Upper lobe of left lung (tissue), 4 donors: Measurements from ENCODE around the gene WDR6.

Source experiments
- EP300 ChIP-seq, 4 donors: sonication (generic); formaldehyde crosslinking; IDR thresholded peaks; one replicate each; pipeline ENCODE4 v1.5.1; 2017; ENCODE audit warnings: antibody characterized with exemption in 4 of 4, control low read depth in 2 of 4
- POLR2A ChIP-seq, 4 donors: fragments of 450-650 bp; IDR thresholded peaks; one replicate each; pipeline ENCODE4 v1.5.1; 2016 to 2017; ENCODE audit warnings: antibody characterized with exemption in 4 of 4, mild to moderate bottlenecking in 2 of 4
- POLR2AphosphoS5 ChIP-seq, 2 donors: sonication (generic); formaldehyde crosslinking; IDR thresholded peaks; one replicate each; pipeline ENCODE4 v1.5.1; 2017; ENCODE audit warnings: antibody characterized with exemption in 2 of 2
- TF ChIP-seq, protein P1 (sequence below), 6 experiments: fragments of 450-650 bp in 4 of 6; fragments of 200-600 bp in 2 of 6; sonication (generic) in 2 of 6; IDR thresholded peaks; one replicate each; pipeline ENCODE4 v1.5.1; 2016 to 2019; ENCODE audit warnings: antibody characterized with exemption in 6 of 6

DNA sequence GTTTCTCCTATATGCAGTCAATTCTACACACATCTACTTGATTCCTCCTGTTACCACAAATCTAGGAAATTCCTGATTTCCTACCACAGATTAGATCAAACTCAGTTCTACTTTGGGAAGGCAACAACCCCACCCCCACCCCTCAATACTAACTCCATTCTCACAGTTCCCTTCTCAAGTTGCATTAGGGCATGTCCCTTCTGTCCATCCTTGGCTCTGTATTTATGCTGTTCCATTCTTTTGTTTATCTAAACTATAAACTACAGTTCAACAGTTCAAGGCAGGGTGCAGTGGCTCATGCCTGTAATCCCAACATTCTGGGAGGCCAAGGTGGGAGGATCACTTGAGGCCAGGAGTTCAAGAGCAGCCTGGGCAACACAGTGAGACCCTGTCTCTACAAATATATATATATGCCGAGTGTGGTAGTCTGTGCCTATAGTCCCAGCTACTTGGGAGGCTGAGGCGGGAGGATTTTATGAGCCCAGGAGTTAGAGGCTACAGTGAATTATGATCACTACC, 47.2 kb downstream of the WDR6 start:
- TF ChIP-seq, protein P1, sequence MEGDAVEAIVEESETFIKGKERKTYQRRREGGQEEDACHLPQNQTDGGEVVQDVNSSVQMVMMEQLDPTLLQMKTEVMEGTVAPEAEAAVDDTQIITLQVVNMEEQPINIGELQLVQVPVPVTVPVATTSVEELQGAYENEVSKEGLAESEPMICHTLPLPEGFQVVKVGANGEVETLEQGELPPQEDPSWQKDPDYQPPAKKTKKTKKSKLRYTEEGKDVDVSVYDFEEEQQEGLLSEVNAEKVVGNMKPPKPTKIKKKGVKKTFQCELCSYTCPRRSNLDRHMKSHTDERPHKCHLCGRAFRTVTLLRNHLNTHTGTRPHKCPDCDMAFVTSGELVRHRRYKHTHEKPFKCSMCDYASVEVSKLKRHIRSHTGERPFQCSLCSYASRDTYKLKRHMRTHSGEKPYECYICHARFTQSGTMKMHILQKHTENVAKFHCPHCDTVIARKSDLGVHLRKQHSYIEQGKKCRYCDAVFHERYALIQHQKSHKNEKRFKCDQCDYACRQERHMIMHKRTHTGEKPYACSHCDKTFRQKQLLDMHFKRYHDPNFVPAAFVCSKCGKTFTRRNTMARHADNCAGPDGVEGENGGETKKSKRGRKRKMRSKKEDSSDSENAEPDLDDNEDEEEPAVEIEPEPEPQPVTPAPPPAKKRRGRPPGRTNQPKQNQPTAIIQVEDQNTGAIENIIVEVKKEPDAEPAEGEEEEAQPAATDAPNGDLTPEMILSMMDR (IDR thresholded peaks at IDR 0.05): no peak
- TF ChIP-seq POLR2A (IDR thresholded peaks at IDR 0.05): no peak
- TF ChIP-seq POLR2AphosphoS5 (IDR thresholded peaks at IDR 0.05): no peak
- TF ChIP-seq EP300 (IDR thresholded peaks at IDR 0.05): no peak
